GM12865 (cell line): Measurements from ENCODE around the gene MAP4K4.

ENCODE experiments used
- DNase-seq: peaks from one replicate; pipeline ENCODE4 v3.0.0; 2010; ENCODE audit warnings: low read depth
- H3K4me3 ChIP-seq: 2 replicates; pipeline ENCODE4 v1.5.1; 2011; ENCODE audit warnings: mild to moderate bottlenecking, low read depth, low read length, control low read depth
- TF ChIP-seq, protein P1 (sequence below): IDR thresholded peaks from 2 replicates; pipeline ENCODE4 v1.5.1; 2011; ENCODE audit warnings: low read length, control low read depth, low read depth, inconsistent platforms; ENCODE audit not compliant: insufficient read depth; ENCODE audit errors: missing control alignments

MAP4K4 gene

DNA sequence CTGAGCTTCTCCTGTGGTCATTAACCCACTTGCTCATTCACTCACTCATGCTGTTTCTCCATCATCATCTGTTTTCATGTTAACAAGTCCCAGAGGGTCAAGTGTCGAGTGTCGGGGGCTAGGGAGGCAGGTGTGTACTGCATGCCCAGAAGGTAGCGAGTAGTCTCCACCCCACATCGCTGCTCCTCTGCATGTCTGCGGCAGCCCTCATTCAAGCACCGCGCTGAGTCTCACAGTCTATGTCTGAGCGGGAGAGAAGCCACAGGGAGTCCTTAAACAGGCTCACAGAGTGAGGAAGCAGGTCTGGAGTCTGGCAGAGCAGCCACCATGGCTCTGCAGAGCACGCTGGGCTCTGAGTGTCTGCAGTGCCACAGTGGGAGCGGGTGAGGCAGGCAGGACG, 172.9 kb downstream of the MAP4K4 start:
- DNase-seq = no peak
- H3K4me3 ChIP-seq = no peak overlapping the region
- TF ChIP-seq, protein P1, sequence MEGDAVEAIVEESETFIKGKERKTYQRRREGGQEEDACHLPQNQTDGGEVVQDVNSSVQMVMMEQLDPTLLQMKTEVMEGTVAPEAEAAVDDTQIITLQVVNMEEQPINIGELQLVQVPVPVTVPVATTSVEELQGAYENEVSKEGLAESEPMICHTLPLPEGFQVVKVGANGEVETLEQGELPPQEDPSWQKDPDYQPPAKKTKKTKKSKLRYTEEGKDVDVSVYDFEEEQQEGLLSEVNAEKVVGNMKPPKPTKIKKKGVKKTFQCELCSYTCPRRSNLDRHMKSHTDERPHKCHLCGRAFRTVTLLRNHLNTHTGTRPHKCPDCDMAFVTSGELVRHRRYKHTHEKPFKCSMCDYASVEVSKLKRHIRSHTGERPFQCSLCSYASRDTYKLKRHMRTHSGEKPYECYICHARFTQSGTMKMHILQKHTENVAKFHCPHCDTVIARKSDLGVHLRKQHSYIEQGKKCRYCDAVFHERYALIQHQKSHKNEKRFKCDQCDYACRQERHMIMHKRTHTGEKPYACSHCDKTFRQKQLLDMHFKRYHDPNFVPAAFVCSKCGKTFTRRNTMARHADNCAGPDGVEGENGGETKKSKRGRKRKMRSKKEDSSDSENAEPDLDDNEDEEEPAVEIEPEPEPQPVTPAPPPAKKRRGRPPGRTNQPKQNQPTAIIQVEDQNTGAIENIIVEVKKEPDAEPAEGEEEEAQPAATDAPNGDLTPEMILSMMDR = no peak

DNA sequence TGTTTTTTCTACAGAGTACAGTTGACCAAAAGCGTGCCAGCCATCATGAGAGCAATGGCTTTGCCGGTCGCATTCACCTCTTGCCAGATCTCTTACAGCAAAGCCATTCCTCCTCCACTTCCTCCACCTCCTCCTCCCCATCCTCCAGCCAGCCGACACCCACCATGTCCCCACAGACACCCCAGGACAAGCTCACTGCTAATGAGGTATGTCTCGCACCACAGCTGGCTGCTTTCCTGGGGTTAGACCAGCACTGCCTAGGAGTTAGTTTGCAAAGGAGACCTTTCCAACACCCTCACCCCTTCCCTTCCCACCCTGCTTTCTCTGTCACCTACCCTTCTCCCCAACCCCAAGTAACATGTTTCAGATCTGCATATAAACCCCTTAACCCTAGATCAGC, 174.0 kb downstream of the MAP4K4 start:
- TF ChIP-seq, protein P1 = no peak
- no peak overlapping the region for H3K4me3 ChIP-seq
- DNase-seq = no peak

DNA sequence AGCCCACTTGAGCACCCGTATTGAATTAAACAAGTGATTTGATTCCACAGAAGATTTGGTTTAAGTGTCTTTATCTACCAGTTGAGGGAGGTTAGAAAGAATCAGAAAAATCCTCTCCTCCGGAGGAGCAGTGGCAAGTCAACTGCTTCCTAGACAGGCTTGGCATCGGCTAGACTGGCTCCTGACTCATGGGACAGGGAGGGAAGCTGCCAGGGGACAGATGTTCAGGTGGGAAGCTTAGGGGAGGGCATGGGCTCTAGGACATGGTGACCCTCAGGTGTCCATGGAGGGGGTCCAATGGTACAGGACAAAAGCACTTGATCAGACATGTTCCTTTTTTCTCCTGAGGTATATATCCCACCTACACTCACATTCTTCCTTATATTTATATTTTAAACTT, 175.0 kb downstream of the MAP4K4 start:
- TF ChIP-seq, protein P1 = no peak
- no peak overlapping the region for H3K4me3 ChIP-seq
- no peak for DNase-seq

DNA sequence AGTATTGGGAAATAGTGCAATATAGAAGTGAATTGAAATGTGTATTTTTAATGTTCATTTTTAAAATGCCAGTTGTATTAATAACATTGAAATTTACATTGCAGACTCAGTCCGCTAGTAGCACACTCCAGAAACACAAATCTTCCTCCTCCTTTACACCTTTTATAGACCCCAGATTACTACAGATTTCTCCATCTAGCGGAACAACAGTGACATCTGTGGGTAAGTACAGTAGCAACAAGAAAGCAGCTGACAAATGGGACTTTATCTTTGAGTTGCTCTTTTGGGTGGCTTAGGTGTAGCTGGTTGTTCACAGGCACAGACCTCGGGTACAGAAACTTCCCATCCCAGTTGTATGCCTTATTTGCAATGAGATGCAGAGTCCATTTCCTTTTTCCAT, 176.0 kb downstream of the MAP4K4 start:
- TF ChIP-seq, protein P1 = peak; percentile 31
- H3K4me3 ChIP-seq = no peak overlapping the region
- peak; percentile 27 for DNase-seq

DNA sequence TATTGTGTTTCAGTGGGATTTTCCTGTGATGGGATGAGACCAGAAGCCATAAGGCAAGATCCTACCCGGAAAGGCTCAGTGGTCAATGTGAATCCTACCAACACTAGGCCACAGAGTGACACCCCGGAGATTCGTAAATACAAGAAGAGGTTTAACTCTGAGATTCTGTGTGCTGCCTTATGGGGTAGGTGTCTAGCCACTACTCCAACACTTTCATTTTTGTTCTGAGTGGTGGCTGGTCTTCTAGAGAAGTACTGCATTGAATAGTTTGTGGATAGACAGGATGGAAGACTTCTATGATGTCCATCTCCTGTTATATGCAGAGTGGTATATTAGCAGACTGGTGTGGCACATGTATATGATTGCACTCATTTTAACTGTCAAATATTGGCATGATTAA, 176.6 kb downstream of the MAP4K4 start:
- no peak for DNase-seq
- no peak overlapping the region for H3K4me3 ChIP-seq
- TF ChIP-seq, protein P1 = no peak

DNA sequence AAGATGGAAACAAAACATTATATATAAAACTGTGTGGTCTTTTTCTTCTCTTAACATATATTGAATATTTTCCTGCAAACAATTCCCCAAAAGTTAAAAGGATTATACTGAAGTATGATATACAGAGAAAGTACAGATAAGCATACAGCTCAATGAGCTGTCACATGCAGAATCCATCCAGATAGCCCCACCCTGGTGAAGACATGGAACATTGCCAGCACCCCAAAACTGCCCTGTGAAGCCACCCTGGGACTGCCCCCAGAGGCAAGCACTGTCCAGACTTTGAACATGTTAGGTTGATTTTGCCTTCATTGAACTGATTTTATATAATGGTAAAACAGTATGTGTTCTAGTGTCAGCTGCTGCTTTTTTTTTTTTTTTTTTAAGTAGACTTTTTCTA, 182.0 kb downstream of the MAP4K4 start:
- H3K4me3 ChIP-seq = no peak overlapping the region
- no peak for DNase-seq
- TF ChIP-seq, protein P1 = no peak

DNA sequence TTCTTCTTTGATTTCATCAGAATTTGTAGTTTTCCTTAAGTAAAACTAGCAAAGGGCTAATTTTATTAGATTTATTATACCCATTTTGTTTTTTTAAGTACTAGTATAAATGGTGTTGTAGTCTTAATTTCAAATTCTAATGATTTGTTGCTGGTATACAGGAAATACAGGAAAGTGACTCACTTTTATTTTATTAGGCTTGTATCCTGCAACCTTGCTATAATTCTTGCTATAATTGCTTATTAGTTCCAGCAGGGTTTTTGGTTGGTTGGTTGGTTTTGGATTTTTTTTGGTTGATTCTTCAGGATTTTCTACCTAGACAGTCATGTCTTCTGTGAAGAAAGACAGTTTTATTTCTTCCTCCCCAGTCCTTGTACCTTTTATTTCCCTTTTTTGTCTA, 183.6 kb downstream of the MAP4K4 start:
- no peak overlapping the region for H3K4me3 ChIP-seq
- DNase-seq = no peak
- TF ChIP-seq, protein P1 = no peak
